Esophagus (tissue), 2 donors: Measurements from ENCODE around the gene NOM1. TPM values are rescaled to one million over a fixed set of nuclear protein-coding genes. Genes with fewer than 3 reads are reported as not detected.
"Not testable (repeated sequence)": the region's sequence is repeated elsewhere in the genome, so short reads cannot be mapped to it uniquely, and the experiment has no call there.

Experiments
- H3K27ac ChIP-seq, 2 donors: one replicate each; pipeline ENCODE4 v1.5.1; 2013; ENCODE audit warnings: low read depth in 2 of 2, mild to moderate bottlenecking in 2 of 2, inconsistent platforms in 1 of 2, low read length in 1 of 2, moderate library complexity in 1 of 2
- H3K27me3 ChIP-seq, 2 donors: one replicate each; pipeline ENCODE4 v1.6.1; 2013; ENCODE audit warnings: low read length in 2 of 2, control low read depth in 1 of 2, mild to moderate bottlenecking in 1 of 2; ENCODE audit not compliant: insufficient read depth in 2 of 2, control insufficient read depth in 1 of 2
- H3K36me3 ChIP-seq, 2 donors: one replicate each; pipeline ENCODE4 v1.6.1; 2013; ENCODE audit warnings: low read length in 1 of 2; ENCODE audit not compliant: control insufficient read depth in 2 of 2, insufficient read depth in 2 of 2
- H3K4me1 ChIP-seq, 2 donors: one replicate each; pipeline ENCODE4 v1.6.1; 2013; ENCODE audit warnings: low read length in 1 of 2; ENCODE audit not compliant: control insufficient read depth in 2 of 2, insufficient read depth in 2 of 2
- H3K4me3 ChIP-seq, 2 donors: one replicate each; pipeline ENCODE4 v1.5.1; 2013; ENCODE audit warnings: low read length in 2 of 2, mild to moderate bottlenecking in 2 of 2, low read depth in 1 of 2, moderate library complexity in 1 of 2
- H3K9me3 ChIP-seq, 2 donors: one replicate each; pipeline ENCODE4 v1.6.1; 2013; ENCODE audit warnings: mild to moderate bottlenecking in 2 of 2, low read depth in 1 of 2, low read length in 1 of 2, moderate library complexity in 1 of 2; ENCODE audit not compliant: control insufficient read depth in 2 of 2, insufficient read depth in 1 of 2
- WGBS, 2 donors: extraction: QIAGEN DNeasy Blood & Tissue Kit; methylation state at CpG; one replicate each; pipeline ENCODE4 v1.1.7; 2013; 5-methylcytosine and 5-hydroxymethylcytosine counted together
- polyA plus RNA-seq, 2 donors: library from polyadenylated mRNA; stranded (reverse); fragments of 200-250 nt; gene quantifications; one replicate each; pipeline ENCODE4 v1.2.3, GENCODE V29; 2013
- donor health status: healthy with polysubstance abuse.
- donor health status: Bipolar disorder and iron deficiency.

The NOM1 gene
- polyA plus RNA-seq, 2 donors, result 7.0 to 9.2 TPM

- Histone ChIP-seq H3K36me3 (peaks cover 8 to 22% of the 10 kb centered on the region in 2 donors), H3K27ac (peak overlapping the region in 1 of 2 donors; percentile 60), H3K4me3 (peak overlapping the region; percentile 99), H3K4me1 (peaks cover 0 to 9% of the 10 kb centered on the region in 2 donors), H3K27me3 (no peaks in the 10 kb centered on the region), H3K9me3 (peaks cover 0 to 3% of the 10 kb centered on the region in 2 donors)
- 2% methylated on average over 21 of the region's 21 CpGs for WGBS, 2 donors
Observed at GRCh38 chr7:156950381-156950858, 908 bp downstream of the NOM1 start.

- not testable (repeated sequence) for H3K4me1 ChIP-seq, H3K9me3 ChIP-seq, H3K27me3 ChIP-seq, H3K27ac ChIP-seq, H3K4me3 ChIP-seq
- WGBS, 2 donors, result 73 to 77% methylated on average over 9 to 12 of the region's 12 CpGs
- H3K36me3 ChIP-seq, result peaks cover 10 to 31% of the 10 kb centered on the region in 2 donors
Observed at GRCh38 chr7:156953215-156953614, 3.7 kb downstream of the NOM1 start.

GRCh38 chr7:156954941-156955340, 5.4 kb downstream of the NOM1 start:
- H3K4me3 ChIP-seq, result no peak overlapping the region
- 82 to 94% methylated on average over 2 of the region's 2 CpGs for WGBS, 2 donors
- H3K4me1 ChIP-seq, result peaks cover 0 to 4% of the 10 kb centered on the region in 2 donors
- H3K27me3 ChIP-seq, result no peaks in the 10 kb centered on the region
- H3K9me3 ChIP-seq, result no peaks in the 10 kb centered on the region
- H3K36me3 ChIP-seq, result peaks cover 10 to 36% of the 10 kb centered on the region in 2 donors
- no peak overlapping the region for H3K27ac ChIP-seq

- Histone ChIP-seq H3K4me1 (no peaks in the 10 kb centered on the region), H3K9me3 (no peaks in the 10 kb centered on the region), H3K27ac (no peak overlapping the region), H3K27me3 (no peaks in the 10 kb centered on the region), H3K36me3 (peaks cover 13 to 49% of the 10 kb centered on the region in 2 donors), H3K4me3 (no peak overlapping the region)
- WGBS, 2 donors, result 93 to 94% methylated on average over 2 of the region's 2 CpGs
Observed at GRCh38 chr7:156956727-156957126, 7.2 kb downstream of the NOM1 start.

GRCh38 chr7:156962145-156962544, 12.6 kb downstream of the NOM1 start:
- H3K9me3 ChIP-seq, result no peaks in the 10 kb centered on the region
- H3K4me1 ChIP-seq, result no peaks in the 10 kb centered on the region
- 94 to 95% methylated on average over 18 of the region's 18 CpGs for WGBS, 2 donors
- H3K36me3 ChIP-seq, result peaks cover 17 to 61% of the 10 kb centered on the region in 2 donors
- no peak overlapping the region for H3K4me3 ChIP-seq
- H3K27ac ChIP-seq, result no peak overlapping the region
- H3K27me3 ChIP-seq, result no peaks in the 10 kb centered on the region

- 97 to 98% methylated on average over 16 of the region's 16 CpGs for WGBS, 2 donors
- Histone ChIP-seq H3K27ac (no peak overlapping the region), H3K4me1 (no peaks in the 10 kb centered on the region), H3K4me3 (no peak overlapping the region), H3K27me3 (no peaks in the 10 kb centered on the region), H3K9me3 (no peaks in the 10 kb centered on the region), H3K36me3 (peaks cover 17 to 61% of the 10 kb centered on the region in 2 donors)
Observed at GRCh38 chr7:156962897-156963296, 13.4 kb downstream of the NOM1 start.

GRCh38 chr7:156963472-156963871, 14.0 kb downstream of the NOM1 start:
- Histone ChIP-seq H3K4me1 (no peaks in the 10 kb centered on the region), H3K27me3 (no peaks in the 10 kb centered on the region), H3K9me3 (no peaks in the 10 kb centered on the region), H3K36me3 (peaks cover 17 to 62% of the 10 kb centered on the region in 2 donors), H3K27ac (no peak overlapping the region), H3K4me3 (no peak overlapping the region)
- 87 to 88% methylated on average over 12 of the region's 12 CpGs for WGBS, 2 donors

- Histone ChIP-seq H3K9me3 (no peaks in the 10 kb centered on the region), H3K27ac (no peak overlapping the region), H3K4me1 (no peaks in the 10 kb centered on the region), H3K27me3 (no peaks in the 10 kb centered on the region), H3K36me3 (peaks cover 19 to 61% of the 10 kb centered on the region in 2 donors), H3K4me3 (no peak overlapping the region)
- WGBS, 2 donors, result 93 to 95% methylated on average over 11 of the region's 11 CpGs
Observed at GRCh38 chr7:156964971-156965370, 15.5 kb downstream of the NOM1 start.

GRCh38 chr7:156966387-156966786, 16.9 kb downstream of the NOM1 start:
- Histone ChIP-seq H3K4me3 (no peak overlapping the region), H3K27me3 (no peaks in the 10 kb centered on the region), H3K4me1 (no peaks in the 10 kb centered on the region), H3K36me3 (peaks cover 19 to 52% of the 10 kb centered on the region in 2 donors), H3K9me3 (no peaks in the 10 kb centered on the region), H3K27ac (no peak overlapping the region)
- WGBS, 2 donors, result 93 to 96% methylated on average over 8 of the region's 8 CpGs

- no peak overlapping the region for H3K4me3 ChIP-seq
- no peaks in the 10 kb centered on the region for H3K9me3 ChIP-seq
- WGBS, 2 donors, result 94 to 95% methylated on average over 27 of the region's 27 CpGs
- H3K27ac ChIP-seq, result no peak overlapping the region
- no peaks in the 10 kb centered on the region for H3K4me1 ChIP-seq
- H3K36me3 ChIP-seq, result peaks cover 9 to 39% of the 10 kb centered on the region in 2 donors
- H3K27me3 ChIP-seq, result no peaks in the 10 kb centered on the region
Observed at GRCh38 chr7:156968183-156968582, 18.7 kb downstream of the NOM1 start.
